Vagina (tissue), 2 donors: ENCODE results near the gene MRPS22. TPM values are rescaled to one million over a fixed set of nuclear protein-coding genes. Genes with fewer than 3 reads are reported as not detected.

ENCODE experiments used
- DNase-seq, 2 donors: peaks; one replicate each; pipeline ENCODE4 v3.0.0-alpha.2; 2017; ENCODE audit errors: extremely low spot score in 2 of 2
- H3K27ac ChIP-seq: fragments of 200-600 bp; sonication (generic); one replicate; pipeline ENCODE4 v1.5.1; 2019
- H3K27me3 ChIP-seq: fragments of 200-600 bp; sonication (generic); one replicate; pipeline ENCODE4 v1.5.1; 2019
- H3K36me3 ChIP-seq, 2 donors: fragments of 200-600 bp; sonication (generic); one replicate each; pipeline ENCODE4 v1.5.1; 2017 to 2019
- H3K4me1 ChIP-seq: fragments of 200-600 bp; sonication (generic); one replicate; pipeline ENCODE4 v1.5.1; 2019
- H3K4me3 ChIP-seq, 2 donors: fragments of 200-600 bp; sonication (generic); 1 replicate in 1 of 2; 2 replicates in 1 of 2; pipeline ENCODE4 v1.5.1; 2016 to 2019
- H3K9me3 ChIP-seq: fragments of 200-600 bp; sonication (generic); one replicate; pipeline ENCODE4 v1.5.1; 2019
- CTCF ChIP-seq, 3 experiments: fragments of 450-650 bp in 2 of 3; fragments of 200-600 bp in 1 of 3; sonication (generic) in 1 of 3; IDR thresholded peaks; one replicate each; pipeline ENCODE4 v1.5.1; 2017 to 2019; ENCODE audit warnings: antibody characterized with exemption in 3 of 3, mild to moderate bottlenecking in 2 of 3, moderate library complexity in 2 of 3
- POLR2A ChIP-seq, 2 donors: fragments of 450-650 bp; IDR thresholded peaks; one replicate each; pipeline ENCODE4 v1.6.1; 2017; ENCODE audit warnings: antibody characterized with exemption in 2 of 2, mild to moderate bottlenecking in 2 of 2, moderate library complexity in 2 of 2
- POLR2AphosphoS5 ChIP-seq, 2 donors: sonication (generic); formaldehyde crosslinking; IDR thresholded peaks; one replicate each; pipeline ENCODE4 v1.9.0; 2017; ENCODE audit warnings: antibody characterized with exemption in 2 of 2, mild to moderate bottlenecking in 2 of 2, low read depth in 1 of 2; ENCODE audit not compliant: insufficient read depth in 1 of 2
- intact Hi-C: fragments of 100-400 bp; cut with DNase I; formaldehyde crosslinking; loops from one replicate; pipeline ENCODE4 v1.15.1; 2023
- total RNA-seq: library from RNA; depleted of rRNA; stranded (reverse); fragments of >200 nt; gene quantifications from one replicate; pipeline ENCODE4 v1.2.3, GENCODE V29; 2016

Gene MRPS22
- total RNA-seq, 1 donor from 2014 or later = 45.7 TPM

- Histone ChIP-seq H3K4me1 (peaks cover 33% of the 10 kb centered on the region), H3K4me3 (no peak overlapping the region), H3K27me3 (no peaks in the 10 kb centered on the region), H3K36me3 (no peaks in the 10 kb centered on the region), H3K9me3 (no peaks in the 10 kb centered on the region), H3K27ac (no peak overlapping the region)
- TF ChIP-seq POLR2A (IDR thresholded peaks at IDR 0.05) (no peak), CTCF (IDR thresholded peaks at IDR 0.05) (no peak), POLR2AphosphoS5 (IDR thresholded peaks at IDR 0.05; ENCODE audit: insufficient read depth in 1 of 2, low read depth in 1 of 2) (no peak)
- no peak for DNase-seq
- intact Hi-C loops = no loop called here
Measured at GRCh38 chr3:139307072-139307491, 36.7 kb upstream of the MRPS22 start.

- intact Hi-C loops = no loop called here
- no peaks in the 10 kb centered on the region for H3K27me3 ChIP-seq
- no peak overlapping the region for H3K4me3 ChIP-seq
- H3K4me1 ChIP-seq = peaks cover 31% of the 10 kb centered on the region
- no peaks in the 10 kb centered on the region for H3K9me3 ChIP-seq
- TF ChIP-seq POLR2A (IDR thresholded peaks at IDR 0.05) (no peak), CTCF (IDR thresholded peaks at IDR 0.05) (no peak), POLR2AphosphoS5 (IDR thresholded peaks at IDR 0.05; ENCODE audit: insufficient read depth in 1 of 2, low read depth in 1 of 2) (no peak)
- no peak for DNase-seq
- H3K27ac ChIP-seq = no peak overlapping the region
- H3K36me3 ChIP-seq = no peaks in the 10 kb centered on the region
Measured at GRCh38 chr3:139307601-139308555, 35.9 kb upstream of the MRPS22 start.

- no peaks in the 10 kb centered on the region for H3K27me3 ChIP-seq
- no peak overlapping the region for H3K4me3 ChIP-seq
- H3K27ac ChIP-seq = peak overlapping the region; percentile 74
- peaks cover 31% of the 10 kb centered on the region for H3K4me1 ChIP-seq
- no peaks in the 10 kb centered on the region for H3K9me3 ChIP-seq
- DNase-seq = no peak
- TF ChIP-seq POLR2A (IDR thresholded peaks at IDR 0.05) (no peak), CTCF (IDR thresholded peaks at IDR 0.05) (no peak), POLR2AphosphoS5 (IDR thresholded peaks at IDR 0.05; ENCODE audit: insufficient read depth in 1 of 2, low read depth in 1 of 2) (no peak)
- intact Hi-C loops = no loop called here
- H3K36me3 ChIP-seq = no peaks in the 10 kb centered on the region
Measured at GRCh38 chr3:139308560-139308959, 35.3 kb upstream of the MRPS22 start.

- H3K9me3 ChIP-seq = no peaks in the 10 kb centered on the region
- intact Hi-C loops = no loop called here
- no peak overlapping the region for H3K4me3 ChIP-seq
- H3K4me1 ChIP-seq = peaks cover 31% of the 10 kb centered on the region
- H3K27ac ChIP-seq = peak overlapping the region; percentile 74
- no peaks in the 10 kb centered on the region for H3K36me3 ChIP-seq
- no peak for DNase-seq
- TF ChIP-seq POLR2AphosphoS5 (IDR thresholded peaks at IDR 0.05; ENCODE audit: insufficient read depth in 1 of 2, low read depth in 1 of 2) = no peak
- no peak for TF ChIP-seq CTCF (IDR thresholded peaks at IDR 0.05)
- TF ChIP-seq POLR2A (IDR thresholded peaks at IDR 0.05) = no peak
- no peaks in the 10 kb centered on the region for H3K27me3 ChIP-seq
Measured at GRCh38 chr3:139309061-139309591, 34.7 kb upstream of the MRPS22 start.

- Histone ChIP-seq H3K4me3 (no peak overlapping the region), H3K4me1 (peaks cover 31% of the 10 kb centered on the region), H3K27ac (peak overlapping the region; percentile 74), H3K36me3 (no peaks in the 10 kb centered on the region), H3K27me3 (no peaks in the 10 kb centered on the region), H3K9me3 (no peaks in the 10 kb centered on the region)
- TF ChIP-seq POLR2AphosphoS5 (IDR thresholded peaks at IDR 0.05; ENCODE audit: insufficient read depth in 1 of 2, low read depth in 1 of 2) (no peak), POLR2A (IDR thresholded peaks at IDR 0.05) (no peak), CTCF (IDR thresholded peaks at IDR 0.05) (no peak)
- DNase-seq = no peak
- intact Hi-C loops = no loop called here
Measured at GRCh38 chr3:139309880-139310279, 33.9 kb upstream of the MRPS22 start.
